Hepatocyte (in vitro differentiated cells): Measurements from ENCODE around the gene OSBP2. TPM values are rescaled to one million over a fixed set of nuclear protein-coding genes. Genes with fewer than 3 reads are reported as not detected.

Source experiments
- DNase-seq: peaks from one replicate; pipeline ENCODE4 v3.0.0-alpha.2; 2016; ENCODE audit warnings: low spot score
- H2AFZ ChIP-seq: fragments of 200-600 bp; sonication (generic); 2 replicates; pipeline ENCODE4 v1.6.0; 2016; ENCODE audit warnings: antibody characterized with exemption, mild to moderate bottlenecking
- H3K27ac ChIP-seq: fragments of 200-600 bp; sonication (generic); 2 replicates; pipeline ENCODE4 v1.5.1; 2016; ENCODE audit warnings: mild to moderate bottlenecking
- H3K27me3 ChIP-seq: fragments of 200-600 bp; sonication (generic); 2 replicates; pipeline ENCODE4 v1.6.1; 2016
- H3K36me3 ChIP-seq: fragments of 200-600 bp; sonication (generic); replicated peaks from 2 replicates; pipeline ENCODE4 v1.5.1; 2016; ENCODE audit warnings: low read depth; ENCODE audit not compliant: insufficient read depth
- H3K4me1 ChIP-seq: fragments of 200-600 bp; sonication (generic); 2 replicates; pipeline ENCODE4 v1.5.1; 2016; ENCODE audit warnings: mild to moderate bottlenecking, moderate library complexity; ENCODE audit not compliant: insufficient read depth
- H3K4me2 ChIP-seq: fragments of 200-600 bp; sonication (generic); 2 replicates; pipeline ENCODE4 v1.6.0; 2016
- H3K4me3 ChIP-seq: fragments of 200-600 bp; sonication (generic); 2 replicates; pipeline ENCODE4 v1.5.1; 2016; ENCODE audit warnings: mild to moderate bottlenecking
- H3K79me2 ChIP-seq: fragments of 200-600 bp; sonication (generic); 2 replicates; pipeline ENCODE4 v1.6.0; 2017; ENCODE audit warnings: mild to moderate bottlenecking
- H3K9me2 ChIP-seq: fragments of 200-600 bp; sonication (generic); replicated peaks from 2 replicates; pipeline ENCODE4 v1.6.0; 2017; ENCODE audit warnings: mild to moderate bottlenecking; ENCODE audit not compliant: insufficient read depth
- H3K9me3 ChIP-seq: fragments of 200-600 bp; sonication (generic); 2 replicates; pipeline ENCODE4 v1.5.1; 2016; ENCODE audit warnings: low read depth, mild to moderate bottlenecking
- H4K20me1 ChIP-seq: fragments of 200-600 bp; sonication (generic); 2 replicates; pipeline ENCODE4 v1.6.0; 2016; ENCODE audit warnings: mild to moderate bottlenecking; ENCODE audit not compliant: insufficient read depth, poor library complexity, severe bottlenecking
- EZH2 ChIP-seq: fragments of 200-600 bp; sonication (generic); IDR thresholded peaks from 2 replicates; pipeline ENCODE4 v1.6.1; 2016; ENCODE audit warnings: antibody characterized with exemption, mild to moderate bottlenecking, borderline replicate concordance
- EZH2phosphoT487 ChIP-seq: fragments of 200-600 bp; sonication (generic); IDR thresholded peaks from one replicate; pipeline ENCODE4 v1.6.1; 2018; ENCODE audit warnings: antibody characterized with exemption, mild to moderate bottlenecking, low read depth, moderate library complexity; ENCODE audit not compliant: unreplicated experiment, severe bottlenecking
- WGBS: methylation state at CpG from one replicate; pipeline ENCODE4 v1.1.6; 2016; ENCODE audit warnings: low lambda C conversion rate; ENCODE audit errors: missing lambda C conversion rate; 5-methylcytosine and 5-hydroxymethylcytosine counted together
- polyA plus RNA-seq: library from polyadenylated mRNA; unstranded; fragments of >200 nt; fragmentation: Nextera tagmentation; extraction: Ambion mirVana; gene quantifications from 2 replicates; pipeline ENCODE4 v1.2.1, GENCODE V29; 2016
- total RNA-seq: library from RNA; depleted of rRNA; stranded (reverse); fragments of >200 nt; gene quantifications from 2 replicates; pipeline ENCODE4 v1.2.3, GENCODE V29; 2014
- TF ChIP-seq, protein P1 (sequence below): fragments of 200-600 bp; sonication (generic); IDR thresholded peaks from 2 replicates; pipeline ENCODE4 v1.5.1; 2016; ENCODE audit warnings: antibody characterized with exemption, mild to moderate bottlenecking; ENCODE audit not compliant: poor library complexity

The OSBP2 gene
- total and polyA plus RNA-seq, 2 experiments from 2014 or later: 23.0 to 25.5 TPM

DNA sequence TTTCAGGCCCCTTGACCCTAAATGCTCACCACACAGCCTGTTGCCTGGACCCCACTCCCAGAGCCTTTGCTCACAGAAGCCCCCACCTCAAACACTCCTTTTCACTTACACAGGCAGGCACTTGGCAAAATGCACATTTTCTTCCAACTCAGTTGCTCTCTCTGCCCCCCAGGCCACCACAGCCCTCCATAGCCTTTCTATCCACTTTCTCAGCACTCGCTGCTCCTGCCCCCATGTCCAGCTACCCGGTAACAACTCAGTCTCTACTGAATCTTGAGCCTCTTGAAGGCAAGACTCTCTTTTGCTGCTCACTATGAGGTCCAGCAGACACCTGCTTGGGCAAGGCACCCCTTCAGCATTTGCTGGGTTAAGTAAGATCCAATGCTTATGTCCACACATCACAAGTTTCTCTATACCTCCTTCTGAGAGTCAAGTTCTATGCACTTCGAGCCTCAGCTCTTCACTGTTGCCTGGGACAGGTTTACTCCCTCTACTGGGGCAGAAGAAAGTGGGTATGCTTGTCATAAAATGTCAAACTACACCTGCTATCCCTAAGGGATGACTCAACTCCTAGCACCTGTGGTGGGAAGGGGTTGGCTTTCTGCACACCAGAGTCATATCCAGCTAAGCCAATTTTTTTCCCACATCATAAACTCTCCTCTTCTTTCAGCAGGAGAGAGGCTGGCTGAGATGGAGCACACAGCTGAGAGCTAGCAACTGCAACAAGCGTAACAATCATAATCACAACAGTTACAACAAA is 237.0 kb downstream of the OSBP2 start:
- H3K36me3 ChIP-seq: no peaks in the 10 kb centered on the region
- no peak for DNase-seq
- H3K9me2 ChIP-seq: no peaks in the 10 kb centered on the region
- TF ChIP-seq EZH2 (no peak), EZH2phosphoT487 (no peak)
- TF ChIP-seq, protein P1, sequence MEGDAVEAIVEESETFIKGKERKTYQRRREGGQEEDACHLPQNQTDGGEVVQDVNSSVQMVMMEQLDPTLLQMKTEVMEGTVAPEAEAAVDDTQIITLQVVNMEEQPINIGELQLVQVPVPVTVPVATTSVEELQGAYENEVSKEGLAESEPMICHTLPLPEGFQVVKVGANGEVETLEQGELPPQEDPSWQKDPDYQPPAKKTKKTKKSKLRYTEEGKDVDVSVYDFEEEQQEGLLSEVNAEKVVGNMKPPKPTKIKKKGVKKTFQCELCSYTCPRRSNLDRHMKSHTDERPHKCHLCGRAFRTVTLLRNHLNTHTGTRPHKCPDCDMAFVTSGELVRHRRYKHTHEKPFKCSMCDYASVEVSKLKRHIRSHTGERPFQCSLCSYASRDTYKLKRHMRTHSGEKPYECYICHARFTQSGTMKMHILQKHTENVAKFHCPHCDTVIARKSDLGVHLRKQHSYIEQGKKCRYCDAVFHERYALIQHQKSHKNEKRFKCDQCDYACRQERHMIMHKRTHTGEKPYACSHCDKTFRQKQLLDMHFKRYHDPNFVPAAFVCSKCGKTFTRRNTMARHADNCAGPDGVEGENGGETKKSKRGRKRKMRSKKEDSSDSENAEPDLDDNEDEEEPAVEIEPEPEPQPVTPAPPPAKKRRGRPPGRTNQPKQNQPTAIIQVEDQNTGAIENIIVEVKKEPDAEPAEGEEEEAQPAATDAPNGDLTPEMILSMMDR: no peak
- H3K4me3 ChIP-seq: no peak overlapping the region
- H3K9me3 ChIP-seq: no peaks in the 10 kb centered on the region
- H2AFZ ChIP-seq: no peak overlapping the region
- H3K79me2 ChIP-seq: no peaks in the 10 kb centered on the region
- H3K4me2 ChIP-seq: no peak overlapping the region
- H4K20me1 ChIP-seq: no peaks in the 10 kb centered on the region
- H3K27ac ChIP-seq: no peak overlapping the region
- no peaks in the 10 kb centered on the region for H3K4me1 ChIP-seq
- WGBS: 100% methylated on average over 4 of the region's 4 CpGs
- H3K27me3 ChIP-seq: no peaks in the 10 kb centered on the region

DNA sequence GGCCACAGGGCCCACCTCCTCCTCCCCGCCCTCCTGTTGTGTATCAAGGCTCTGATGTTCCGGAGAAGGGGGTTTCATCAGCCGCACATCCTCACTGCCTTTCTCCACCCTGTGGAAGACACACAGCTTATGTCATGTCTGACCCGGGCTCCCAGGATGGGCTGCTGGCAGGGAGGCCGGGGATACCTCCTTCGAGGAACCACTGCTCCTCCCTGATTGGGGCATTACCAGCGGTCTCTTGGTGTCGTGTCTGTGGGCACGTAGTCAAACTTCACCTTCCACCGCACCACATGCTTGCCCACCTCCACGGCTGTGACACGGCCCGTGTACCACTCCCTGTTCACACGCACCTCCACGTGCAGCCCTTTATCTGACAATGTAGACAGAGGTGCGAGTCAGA is 238.0 kb downstream of the OSBP2 start:
- Histone ChIP-seq H2AFZ (no peak overlapping the region), H3K36me3 (no peaks in the 10 kb centered on the region), H3K79me2 (no peaks in the 10 kb centered on the region), H3K4me3 (no peak overlapping the region), H3K4me2 (no peak overlapping the region), H3K27ac (no peak overlapping the region), H4K20me1 (no peaks in the 10 kb centered on the region), H3K4me1 (no peaks in the 10 kb centered on the region), H3K27me3 (no peaks in the 10 kb centered on the region), H3K9me3 (no peaks in the 10 kb centered on the region), H3K9me2 (no peaks in the 10 kb centered on the region)
- DNase-seq: no peak
- TF ChIP-seq EZH2 (no peak), EZH2phosphoT487 (no peak)
- TF ChIP-seq, protein P1: no peak
- WGBS: 98% methylated on average over 15 of the region's 16 CpGs

DNA sequence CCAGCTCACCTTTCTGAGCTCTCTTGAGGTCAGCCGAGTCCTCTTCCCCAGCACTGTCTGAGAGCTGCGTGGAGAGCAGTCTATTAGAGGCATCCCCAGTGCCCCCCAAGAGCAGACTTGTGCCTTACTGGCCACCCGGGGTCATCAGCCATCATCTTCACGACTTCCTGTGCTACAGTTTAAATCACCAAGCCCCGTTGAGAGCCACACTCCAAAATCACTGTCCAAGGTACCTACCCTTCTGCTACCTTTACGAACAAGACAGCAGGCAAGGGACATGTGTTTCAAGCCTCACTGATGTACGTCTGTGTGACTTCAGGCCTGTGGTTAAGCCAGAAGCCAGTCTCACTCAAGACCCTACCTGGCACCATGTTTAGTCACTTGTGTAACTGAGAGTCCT is 238.8 kb downstream of the OSBP2 start:
- no peak for DNase-seq
- no peak overlapping the region for H3K27ac ChIP-seq
- H3K27me3 ChIP-seq: no peaks in the 10 kb centered on the region
- no peaks in the 10 kb centered on the region for H3K9me2 ChIP-seq
- H3K9me3 ChIP-seq: no peaks in the 10 kb centered on the region
- no peak overlapping the region for H3K4me2 ChIP-seq
- no peaks in the 10 kb centered on the region for H3K4me1 ChIP-seq
- no peaks in the 10 kb centered on the region for H3K79me2 ChIP-seq
- TF ChIP-seq EZH2phosphoT487 (no peak), EZH2 (no peak)
- TF ChIP-seq, protein P1: no peak
- no peaks in the 10 kb centered on the region for H4K20me1 ChIP-seq
- H2AFZ ChIP-seq: no peak overlapping the region
- no peak overlapping the region for H3K4me3 ChIP-seq
- H3K36me3 ChIP-seq: no peaks in the 10 kb centered on the region
- 88% methylated on average over 7 of the region's 7 CpGs for WGBS
